Measurements from ENCODE around the gene ACAD11.

GRCh38 chr3:132638706-132639105 is 20.9 kb downstream of the ACAD11 start:
- no peak for TF ChIP-seq CTCF (conservative IDR thresholded peaks at IDR 0.05; ENCODE audit: low read length)
- TF ChIP-seq EZH2phosphoT487 (IDR thresholded peaks at IDR 0.05; ENCODE audit: borderline replicate concordance, low read depth, low read length), result no peak

Data from OCI-LY7 (cell line).